HG03457 (cell line): Measurements from ENCODE around the gene DCTD.

Source experiments
- ATAC-seq: cut with Tn5 transposase; IDR thresholded peaks from one replicate; pipeline ENCODE4 v1.9.1; 2021; ENCODE audit warnings: moderate number of reproducible peaks; ENCODE audit not compliant: unreplicated experiment

The DCTD gene

GRCh38 chr4:182874304-182874751 lies 42.9 kb downstream of the DCTD start:
- ATAC-seq = no peak

DNA sequence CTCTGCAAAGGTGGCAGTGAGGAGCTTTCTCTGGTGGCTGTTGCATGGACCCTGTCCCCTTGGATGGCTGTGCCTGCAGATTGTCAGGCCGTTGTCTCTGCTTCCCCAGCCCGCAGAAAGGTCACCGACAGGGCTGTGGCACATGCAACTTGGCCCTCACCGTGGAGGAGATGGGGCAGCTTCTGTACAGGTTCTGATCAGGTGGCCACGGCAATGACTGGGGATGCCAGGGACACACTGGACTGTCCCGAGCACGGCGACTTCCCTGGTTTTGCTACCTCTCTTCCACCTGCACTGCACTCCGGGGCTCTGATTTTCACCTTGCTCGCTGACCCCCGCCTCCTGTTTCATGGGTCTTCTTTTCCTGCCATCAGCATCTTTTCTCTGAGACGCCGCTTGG lies 43.5 kb downstream of the DCTD start:
- no peak for ATAC-seq

GRCh38 chr4:182873289-182873688 lies 43.9 kb downstream of the DCTD start:
- no peak for ATAC-seq

DNA sequence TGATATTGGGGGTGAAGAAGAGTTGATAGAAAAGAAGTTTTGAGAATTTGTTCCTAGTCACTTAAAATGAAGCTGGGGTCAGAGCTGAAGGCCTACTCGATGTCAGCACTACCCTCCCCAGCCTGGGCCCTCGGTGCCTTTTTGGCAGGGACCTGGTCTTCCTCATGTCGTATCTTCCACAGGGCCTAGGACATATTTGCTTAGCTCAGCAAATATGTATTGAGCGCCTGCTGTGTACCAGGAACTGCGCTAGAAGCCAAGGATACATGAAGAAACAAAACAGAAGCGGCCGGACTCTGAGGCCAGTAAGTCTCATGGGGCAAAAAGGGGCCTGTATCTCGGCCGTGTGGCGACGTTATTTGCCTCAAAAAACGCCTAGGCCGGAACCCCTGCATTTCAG lies 44.3 kb downstream of the DCTD start:
- no peak for ATAC-seq

DNA sequence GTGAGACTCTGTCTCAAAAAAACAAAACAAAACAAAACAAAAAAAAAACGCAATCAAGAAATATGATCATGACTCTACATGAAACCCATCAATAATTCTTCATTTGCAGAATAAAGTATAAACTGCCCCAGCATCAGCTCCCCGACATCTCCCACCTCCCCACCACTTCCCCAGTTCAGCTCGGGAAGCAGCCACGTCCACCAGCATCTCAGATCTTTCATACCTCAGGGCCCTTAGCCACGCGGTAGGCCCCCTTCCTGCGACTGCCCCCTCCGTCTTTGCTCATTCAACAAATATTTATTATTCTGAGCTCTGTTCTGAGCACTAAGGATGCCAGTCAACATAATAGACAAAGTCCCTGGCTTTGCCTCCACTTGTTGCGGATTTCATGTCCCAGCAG lies 45.6 kb downstream of the DCTD start:
- ATAC-seq = no peak

DNA sequence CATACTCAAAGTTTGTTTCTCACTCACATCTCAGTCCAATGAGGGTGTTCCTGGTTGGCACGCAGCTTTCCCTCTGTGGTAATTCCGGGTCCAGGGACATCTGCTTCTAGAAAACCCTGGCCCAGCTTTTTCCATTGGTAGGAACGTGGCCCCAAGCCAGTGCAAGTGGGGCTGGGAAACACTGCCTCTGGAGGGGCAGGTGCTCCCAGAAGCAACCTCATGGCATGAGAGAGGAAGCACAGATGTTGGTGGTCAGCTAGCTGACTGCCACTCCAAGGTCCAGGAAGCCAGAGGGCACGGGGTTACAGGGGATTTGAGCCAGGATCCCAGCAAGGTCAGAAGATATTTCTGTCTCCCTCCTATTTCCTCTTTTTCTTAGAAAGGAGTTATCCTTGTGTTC lies 47.5 kb downstream of the DCTD start:
- ATAC-seq = no peak

- no peak for ATAC-seq
These were observed 50.4 kb downstream of the DCTD start for GRCh38 chr4:182866746-182867145.

- no peak for ATAC-seq
These were observed 53.7 kb downstream of the DCTD start for GRCh38 chr4:182863501-182863900.

DNA sequence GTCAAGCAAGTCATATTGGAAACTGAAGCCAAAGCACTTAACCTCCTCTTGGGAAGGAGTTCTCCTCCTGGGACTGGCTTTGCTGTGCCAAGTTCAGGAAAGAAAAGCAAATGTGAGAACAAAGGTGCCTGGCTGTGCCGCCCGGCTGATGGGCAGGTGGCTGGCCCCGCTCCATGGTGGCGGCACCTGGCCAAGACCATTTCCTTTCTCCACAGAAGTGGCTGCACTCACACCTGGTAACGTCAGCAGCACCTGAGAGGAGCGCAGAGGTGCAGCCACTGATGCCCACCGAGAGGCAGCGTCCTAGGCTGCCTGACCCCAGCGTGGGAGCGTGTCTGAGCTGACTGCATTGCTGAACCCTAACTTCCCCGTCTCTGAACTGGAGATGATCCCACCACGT lies 54.3 kb downstream of the DCTD start:
- ATAC-seq = no peak

DNA sequence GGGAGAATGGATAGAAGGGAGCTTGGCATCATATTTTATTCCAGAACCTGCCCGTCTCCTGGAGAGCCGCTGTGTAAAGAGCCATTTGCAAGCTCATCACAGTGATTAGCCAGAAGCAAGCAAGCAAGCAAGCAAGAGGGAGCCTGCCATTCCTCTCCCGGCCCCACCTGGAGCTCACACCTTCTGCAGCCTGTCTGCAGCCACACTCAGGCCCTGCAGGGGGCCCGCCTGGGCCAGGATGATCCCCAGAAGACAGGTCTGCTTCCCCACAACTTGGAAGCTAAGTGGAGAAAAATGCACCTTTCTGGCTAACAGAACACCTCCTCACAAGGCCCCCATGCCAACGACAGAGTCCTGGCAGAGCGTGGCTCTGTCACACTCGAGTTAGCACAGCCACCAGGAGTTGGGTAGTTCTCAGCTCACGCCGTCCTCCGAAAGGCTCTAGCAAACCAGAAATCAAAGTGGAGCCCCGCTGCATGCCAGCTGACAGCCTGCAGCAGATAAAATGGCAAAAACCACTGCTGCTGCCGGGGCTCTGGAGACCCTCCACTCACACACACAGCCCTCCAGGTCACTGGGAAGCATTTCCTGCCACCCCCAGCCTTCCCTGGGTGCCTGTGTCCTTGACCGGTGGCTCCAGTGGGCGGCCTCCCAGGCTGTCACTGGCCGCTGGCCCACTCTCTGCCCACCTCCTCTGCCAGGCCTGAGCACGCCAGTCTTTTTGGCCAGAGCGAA lies 54.9 kb downstream of the DCTD start:
- ATAC-seq = no peak

DNA sequence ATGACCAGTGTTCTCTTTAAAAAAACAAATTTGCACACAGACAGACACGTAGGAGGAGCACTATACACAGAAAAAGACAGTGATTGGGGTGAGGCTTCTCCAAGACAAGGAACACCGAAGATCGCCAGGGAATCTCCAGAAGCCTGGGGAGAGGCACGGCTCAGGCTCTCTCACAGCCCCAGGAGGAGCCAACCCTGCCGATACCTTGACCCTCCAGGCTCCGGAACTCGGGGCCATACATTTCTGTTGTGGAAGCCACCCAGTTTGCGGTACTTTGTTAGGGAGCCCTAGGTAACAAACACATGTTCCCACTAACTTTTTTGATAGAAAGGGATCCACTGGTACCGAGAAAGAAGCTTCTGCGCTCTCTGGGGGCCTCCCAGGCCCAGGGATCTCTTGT lies 55.8 kb downstream of the DCTD start:
- ATAC-seq = no peak

DNA sequence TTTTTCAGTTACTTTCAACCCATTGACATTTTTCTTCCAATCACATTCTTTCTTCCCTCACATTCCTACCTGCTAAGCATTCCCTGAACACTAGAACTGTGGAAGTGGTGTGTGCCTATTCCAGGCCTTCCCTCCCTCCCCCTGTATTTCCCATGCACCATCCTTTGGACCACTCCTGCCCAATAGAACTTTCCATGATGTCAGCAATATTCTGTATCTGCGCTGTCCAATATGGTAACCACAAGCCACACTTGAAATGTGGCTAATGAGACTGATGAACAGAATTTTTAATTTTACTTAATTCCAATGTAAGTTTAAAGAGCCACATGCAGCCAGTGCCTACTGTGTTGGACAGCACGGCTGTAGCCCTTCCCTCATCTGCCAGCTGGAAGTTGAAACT lies 57.5 kb downstream of the DCTD start:
- ATAC-seq = no peak

DNA sequence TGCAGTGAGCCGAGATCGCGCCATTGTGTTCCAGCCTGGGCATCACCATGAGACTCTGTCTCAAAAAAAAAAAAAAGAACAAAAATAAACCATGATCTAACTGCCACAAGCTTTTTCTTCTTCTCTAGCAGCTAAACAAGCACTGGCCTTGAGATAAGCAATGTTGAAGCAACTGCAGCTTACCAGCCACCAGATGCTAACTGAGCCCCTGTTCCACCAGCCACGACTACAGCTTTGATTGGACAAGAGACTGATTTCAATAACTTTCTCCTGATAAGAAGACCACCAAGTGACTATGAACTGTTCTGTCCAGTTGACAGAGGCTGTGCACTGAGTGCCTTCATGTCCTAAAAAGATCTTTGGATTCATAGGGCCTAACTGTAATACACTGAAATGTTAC lies 58.5 kb downstream of the DCTD start:
- no peak for ATAC-seq

GRCh38 chr4:182856862-182857261 lies 60.3 kb downstream of the DCTD start:
- no peak for ATAC-seq

- ATAC-seq = no peak
These were observed 61.3 kb downstream of the DCTD start for GRCh38 chr4:182855877-182856276.

DNA sequence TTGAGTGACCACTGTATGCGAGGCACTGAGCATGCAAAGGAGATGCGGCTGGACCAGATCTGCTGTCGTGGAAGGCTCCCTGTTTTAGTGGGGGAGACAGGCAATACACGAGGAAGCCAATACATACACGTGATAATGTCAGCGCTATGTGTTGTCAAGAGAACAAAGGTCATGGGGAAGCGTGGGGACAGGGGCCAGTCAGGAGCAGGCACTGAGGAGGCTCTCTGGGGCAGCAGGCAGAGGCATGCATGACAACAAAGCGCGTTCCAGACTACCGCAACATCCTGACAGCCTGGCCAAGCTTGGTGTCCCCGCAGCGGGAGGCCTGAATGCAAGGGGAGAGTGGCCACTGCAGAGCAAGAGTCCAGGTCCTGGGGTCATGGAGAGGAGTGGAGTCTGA lies 61.9 kb downstream of the DCTD start:
- no peak for ATAC-seq

DNA sequence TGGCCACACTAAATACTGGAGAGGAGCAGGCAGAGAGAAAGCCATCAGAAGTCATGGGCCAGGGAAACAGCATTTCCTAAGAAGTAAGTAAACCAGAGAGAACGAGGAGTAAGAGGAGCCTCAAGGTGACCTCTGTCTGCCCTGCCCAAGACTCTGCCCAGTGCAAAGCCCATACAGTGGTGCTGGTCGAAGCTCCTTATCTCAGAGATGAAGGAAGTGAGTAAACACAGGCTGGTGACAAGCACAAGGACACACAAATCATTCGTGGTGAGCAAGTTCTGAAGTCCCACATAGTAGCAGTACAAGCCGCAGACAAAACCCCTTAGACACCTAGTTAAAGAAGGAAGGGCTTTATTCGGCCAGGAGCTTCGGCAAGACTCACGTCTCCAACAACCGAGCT lies 62.7 kb downstream of the DCTD start:
- no peak for ATAC-seq

DNA sequence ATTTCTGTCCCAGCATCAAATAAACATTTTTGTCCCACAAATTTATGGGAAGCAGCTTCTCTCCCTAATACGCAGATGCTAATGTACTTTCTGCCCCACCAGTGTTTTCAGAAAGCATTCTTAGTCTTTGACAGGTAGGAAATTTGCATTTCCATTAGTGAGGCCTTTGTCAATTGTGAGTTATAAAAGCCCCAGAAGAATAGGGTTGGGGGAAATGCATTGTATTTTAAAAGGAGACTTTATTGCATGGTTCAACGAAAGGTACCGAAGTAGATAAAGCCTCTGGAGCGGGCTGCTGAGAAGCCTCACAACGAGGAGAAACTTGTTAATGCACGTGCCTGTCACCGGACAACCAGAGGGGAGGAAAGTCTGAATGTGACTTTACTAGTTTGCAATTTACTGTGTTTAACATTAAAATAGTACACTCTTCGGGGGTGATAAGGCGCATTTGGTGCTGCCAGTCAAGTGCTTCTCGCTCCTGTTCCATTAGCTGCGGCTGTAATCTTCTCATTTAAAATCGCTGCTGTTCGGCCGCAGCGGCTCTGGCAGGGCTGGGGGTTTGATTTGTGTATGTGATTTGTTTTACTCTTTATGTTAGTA lies 63.4 kb downstream of the DCTD start:
- ATAC-seq = no peak

GRCh38 chr4:182848685-182849084 lies 68.5 kb downstream of the DCTD start:
- ATAC-seq = no peak

DNA sequence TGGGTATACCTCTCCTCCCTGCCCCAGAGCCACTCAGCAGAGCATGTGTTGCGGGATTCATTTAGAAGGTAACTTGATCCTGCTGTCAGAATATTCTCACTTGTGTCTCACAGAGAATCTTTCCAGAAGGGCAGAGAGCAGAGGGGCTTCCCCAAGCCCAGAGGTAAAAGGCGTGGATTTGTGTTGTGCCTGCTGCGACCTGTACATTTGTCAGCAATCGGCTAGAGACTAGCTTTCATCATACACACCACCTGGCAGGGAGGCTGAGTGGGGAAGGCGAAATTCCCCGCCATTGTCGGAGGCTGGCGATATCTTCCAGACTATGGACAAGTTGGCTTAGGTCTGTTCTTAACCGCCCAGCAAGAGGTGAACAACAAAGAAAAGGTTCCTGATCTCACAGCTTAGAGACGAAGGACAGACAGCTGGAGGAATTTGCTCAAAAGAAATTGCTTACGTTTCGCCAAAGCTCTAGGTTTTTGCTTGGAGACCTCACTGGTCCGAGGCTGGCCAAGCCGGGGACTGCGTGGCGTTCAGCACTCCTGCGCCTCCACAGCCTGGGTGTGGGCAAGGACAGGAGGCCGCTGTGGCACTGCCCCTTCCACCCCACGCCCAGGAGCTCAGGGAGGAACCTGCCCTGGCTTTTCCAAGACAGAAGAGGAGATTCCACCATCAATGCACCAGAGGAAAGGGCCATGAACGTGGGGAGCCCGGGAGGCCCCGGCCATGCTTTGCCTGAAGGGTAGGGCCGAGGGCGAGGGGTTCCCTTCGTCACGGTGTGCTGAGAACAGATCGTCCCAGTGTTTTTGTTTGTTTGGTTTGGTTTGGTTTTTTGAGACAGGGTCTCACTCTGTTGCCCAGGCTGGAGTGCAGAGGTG lies 69.4 kb downstream of the DCTD start:
- no peak for ATAC-seq

GRCh38 chr4:182846036-182846435 lies 71.2 kb downstream of the DCTD start:
- ATAC-seq = no peak

GRCh38 chr4:182845618-182846017 lies 71.6 kb downstream of the DCTD start:
- ATAC-seq = no peak
